Activated CD8-positive, alpha-beta memory T cell treated with anti-CD3 and anti-CD28 coated beads for 36 hours (primary cell): ENCODE measurements around the gene COL28A1. TPM values are rescaled to one million over a fixed set of nuclear protein-coding genes. Genes with fewer than 3 reads are reported as not detected.

Experiments used
- CTCF ChIA-PET: fragments of 350-600 bp; sonication (Branson Sonifier 250); formaldehyde crosslinking; loops from one replicate; lab custom pipeline; 2021; ENCODE audit warnings: antibody characterized with exemption; lab: Charles Lee
- POLR2A ChIA-PET: fragments of 350-600 bp; sonication (Branson Sonifier 250); formaldehyde crosslinking; loops from one replicate; lab custom pipeline; 2021; ENCODE audit warnings: antibody characterized with exemption; lab: Charles Lee
- total RNA-seq, 2 experiments: library from RNA; stranded (reverse); gene quantifications; one replicate each; pipeline ENCODE4 v1.2.3, GENCODE V29; 2021

The COL28A1 gene
- total RNA-seq, 2 experiments from 2014 or later = not detected

DNA sequence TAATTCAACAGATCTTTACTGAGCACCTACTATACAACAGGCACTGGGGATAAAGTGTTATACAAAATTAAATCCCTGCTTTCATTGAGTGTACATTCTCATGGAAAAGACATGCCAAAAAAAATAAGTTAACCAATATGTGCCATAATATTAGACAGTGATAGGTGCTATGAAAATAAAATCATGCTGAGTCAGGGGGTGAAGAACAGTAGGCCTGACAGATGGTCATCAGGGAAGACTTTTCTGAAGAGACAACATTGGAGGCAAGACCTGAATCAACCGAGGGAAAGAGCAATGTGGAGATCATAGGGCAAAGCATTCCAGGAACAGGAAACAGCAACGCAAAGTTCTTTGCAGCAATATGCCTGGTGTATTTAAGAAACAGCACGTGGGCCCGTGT is 217.8 kb downstream of the COL28A1 start:
- POLR2A ChIA-PET = no interaction called here

DNA sequence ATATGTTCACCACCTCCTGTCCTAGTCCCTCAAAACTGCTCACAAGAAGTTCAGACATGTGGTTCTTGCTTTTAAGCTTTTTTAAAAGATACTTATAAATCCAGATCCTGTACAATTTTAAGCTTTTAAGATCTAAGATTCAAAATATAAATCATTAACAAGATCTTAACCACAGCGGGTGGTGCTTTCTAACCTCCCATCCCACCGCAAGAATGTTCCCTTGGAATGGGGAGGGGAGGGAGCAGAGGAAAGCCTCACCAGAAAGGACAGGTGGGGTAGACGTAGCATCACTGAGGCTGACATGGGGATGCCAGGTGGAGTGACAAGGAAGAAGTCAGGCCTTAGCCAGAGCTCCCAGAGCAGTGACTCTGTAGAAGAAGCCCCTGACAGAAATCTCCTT is 219.8 kb downstream of the COL28A1 start:
- CTCF ChIA-PET = no interaction called here

More for the DNA sequence above, 217.8 kb downstream of the COL28A1 start:
- CTCF ChIA-PET = no interaction called here

DNA sequence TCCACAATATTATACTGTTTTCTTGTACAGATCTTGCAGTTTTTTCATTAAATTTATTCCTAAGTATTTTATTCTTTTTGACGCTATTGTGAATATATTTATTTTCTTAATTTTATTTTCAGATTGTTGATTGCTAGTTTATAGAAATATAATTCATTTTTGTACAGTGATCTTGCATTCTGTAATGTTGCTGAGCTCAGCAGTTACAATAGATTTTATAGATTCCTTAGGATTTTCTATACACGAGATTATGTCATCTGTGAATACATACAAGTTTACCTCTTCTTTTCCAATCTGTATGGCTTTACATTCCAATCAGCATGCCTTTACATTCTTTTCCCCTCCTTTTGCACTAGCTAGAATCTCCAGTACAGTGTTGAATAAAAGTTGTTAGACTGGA is 223.3 kb downstream of the COL28A1 start:
- ChIA-PET POLR2A (no interaction called here), CTCF (no interaction called here)

More for the DNA sequence above, 219.8 kb downstream of the COL28A1 start:
- POLR2A ChIA-PET = no interaction called here

DNA sequence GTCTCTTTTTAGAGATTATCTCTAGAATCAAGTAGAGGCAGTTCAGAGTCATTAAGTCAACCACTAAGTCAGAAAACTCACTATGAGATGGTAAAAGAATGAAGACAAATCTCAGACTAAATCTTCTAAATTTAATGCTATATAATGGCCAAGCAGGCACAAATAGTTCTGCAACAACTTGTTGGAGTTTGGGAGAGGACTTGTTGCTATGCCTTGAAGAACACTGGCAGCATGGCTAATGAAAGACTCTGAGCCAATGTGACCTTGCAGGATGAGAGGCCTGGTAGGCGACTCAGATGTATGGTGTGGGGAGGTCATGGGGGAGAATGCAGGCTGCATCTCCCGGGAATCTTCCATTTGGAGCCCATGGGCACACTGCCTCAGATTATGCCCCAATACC is 224.7 kb downstream of the COL28A1 start:
- POLR2A ChIA-PET = no interaction called here

GRCh38 chr7:7309203-7309602 is 226.5 kb downstream of the COL28A1 start:
- ChIA-PET CTCF (no interaction called here), POLR2A (no interaction called here)

More for the DNA sequence above, 224.7 kb downstream of the COL28A1 start:
- CTCF ChIA-PET = no interaction called here

Other genes starting within 250 kb of the COL28A1 start
- gene MIOS, start 31.0 kb upstream of the COL28A1 start, total RNA-seq = 10 to 100 TPM; 51.9 to 53.6 TPM
- 10 to 100 TPM; 12.8 to 14.2 TPM for gene UMAD1, start 104.9 kb upstream of the COL28A1 start, total RNA-seq
- gene RPA3, start 182.7 kb upstream of the COL28A1 start, total RNA-seq = 100 to 1,000 TPM; 155 to 176 TPM